HG03060 (cell line): ENCODE data around the gene HTT-AS.
"Not testable (repeated sequence)": the region's sequence is repeated elsewhere in the genome, so short reads cannot be mapped to it uniquely, and the experiment has no call there.

Experiments
- ATAC-seq: cut with Tn5 transposase; IDR thresholded peaks from one replicate; pipeline ENCODE4 v1.9.1; 2021; ENCODE audit warnings: low read depth, moderate number of reproducible peaks; ENCODE audit not compliant: unreplicated experiment

The HTT-AS gene

DNA sequence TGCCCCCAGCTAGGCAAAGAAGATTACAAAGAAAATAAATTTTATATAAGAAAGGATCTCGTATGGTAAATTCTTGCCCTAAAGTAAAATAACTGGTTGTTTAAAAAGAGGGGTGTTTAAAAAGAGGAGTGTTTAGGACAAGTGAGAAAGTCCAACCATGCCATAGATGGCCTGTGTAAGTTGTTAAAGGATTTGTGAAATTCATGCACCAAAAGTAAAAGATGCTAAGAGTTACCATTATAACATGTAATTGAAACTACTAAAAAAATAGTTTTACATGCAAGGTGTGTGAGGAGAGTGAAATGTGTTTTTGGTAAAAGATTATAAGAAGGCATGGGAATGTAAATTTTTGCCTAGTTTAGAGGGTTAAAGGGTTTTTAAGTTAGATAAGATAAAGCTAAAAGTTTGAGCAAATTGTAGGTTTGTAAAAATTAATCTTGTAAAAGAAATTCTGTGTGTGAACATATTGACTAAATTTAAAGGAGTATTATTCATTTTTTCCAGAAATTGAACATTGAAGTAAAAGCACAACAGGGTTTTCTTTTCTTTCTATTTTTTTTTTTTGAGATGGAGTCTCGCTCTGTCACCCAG is 20.1 kb downstream of the HTT-AS start:
- no peak for ATAC-seq

DNA sequence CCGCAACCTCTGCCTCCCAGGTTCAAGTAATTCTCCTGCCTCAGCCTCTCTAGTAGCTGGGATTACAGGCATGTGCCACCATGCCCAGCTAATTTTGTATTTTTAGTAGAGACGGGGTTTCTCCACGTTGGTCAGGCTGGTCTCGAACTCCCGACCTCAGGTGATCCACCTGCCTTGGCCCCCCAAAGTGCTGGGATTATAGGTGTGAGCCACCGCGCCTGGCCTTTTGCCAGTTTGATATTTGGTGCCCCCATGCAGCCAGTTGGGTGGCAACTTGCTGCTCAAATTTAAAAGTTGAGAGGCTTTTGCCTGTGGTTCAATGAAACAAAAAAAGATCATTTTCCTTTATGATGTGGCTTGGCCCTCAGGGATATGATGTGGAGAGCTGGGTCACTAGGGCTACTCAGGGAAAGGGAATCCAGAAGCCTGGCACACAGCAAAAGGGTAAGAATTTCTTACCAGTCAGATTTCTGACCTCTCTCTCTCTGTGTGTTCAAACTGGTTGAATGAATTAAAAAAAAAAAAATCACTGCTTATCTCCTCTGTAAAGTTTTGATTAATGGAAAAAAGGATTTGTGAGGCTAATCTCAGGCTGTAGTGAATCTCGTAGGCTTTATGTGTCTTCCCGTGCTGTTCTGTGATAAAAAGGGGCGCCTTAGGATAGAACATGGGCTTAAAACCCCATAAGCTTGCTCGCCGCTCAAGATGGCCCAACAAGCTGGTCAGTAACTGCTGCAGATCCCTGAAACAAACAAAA is 23.0 kb downstream of the HTT-AS start:
- ATAC-seq: not testable (repeated sequence)

DNA sequence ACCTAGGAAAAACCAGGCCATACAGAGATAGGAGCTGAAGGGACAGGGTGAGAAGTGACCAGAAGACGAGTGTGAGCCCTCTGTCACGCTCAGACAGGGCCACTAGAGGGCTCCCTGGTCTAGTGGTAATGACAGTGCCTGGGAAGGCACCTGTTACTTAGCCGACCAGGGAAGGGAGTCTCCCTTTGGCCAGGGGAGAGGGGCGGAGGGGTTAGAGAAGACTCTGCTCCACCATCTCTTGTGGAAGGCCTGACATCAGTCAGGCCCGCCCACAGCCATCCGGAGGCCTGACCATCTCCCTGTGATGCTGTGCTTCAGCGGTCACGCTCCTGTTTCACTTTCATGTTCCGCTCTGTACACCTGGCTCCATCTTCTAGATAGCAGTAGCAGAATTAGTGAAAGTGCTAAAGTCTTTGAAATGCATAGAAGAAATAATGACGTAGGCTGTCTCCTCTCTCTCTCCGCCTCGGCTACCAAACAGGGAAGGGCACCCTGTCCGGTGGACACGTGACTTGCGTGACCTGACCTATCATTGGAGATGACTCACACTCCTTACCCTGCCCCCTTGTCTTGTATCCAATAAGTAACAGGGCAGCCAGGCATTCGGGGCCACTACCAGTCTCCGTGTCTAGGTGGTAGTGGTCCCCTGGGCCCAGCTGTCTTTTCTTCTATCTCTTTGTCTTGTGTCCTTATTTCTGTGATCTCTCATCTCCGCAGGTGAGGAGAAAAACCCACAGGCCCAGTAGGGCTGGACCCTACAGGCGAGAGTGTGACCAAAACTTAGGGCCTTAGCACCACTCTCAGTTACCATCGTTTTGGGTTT is 26.7 kb downstream of the HTT-AS start:
- ATAC-seq: peak; percentile 81

DNA sequence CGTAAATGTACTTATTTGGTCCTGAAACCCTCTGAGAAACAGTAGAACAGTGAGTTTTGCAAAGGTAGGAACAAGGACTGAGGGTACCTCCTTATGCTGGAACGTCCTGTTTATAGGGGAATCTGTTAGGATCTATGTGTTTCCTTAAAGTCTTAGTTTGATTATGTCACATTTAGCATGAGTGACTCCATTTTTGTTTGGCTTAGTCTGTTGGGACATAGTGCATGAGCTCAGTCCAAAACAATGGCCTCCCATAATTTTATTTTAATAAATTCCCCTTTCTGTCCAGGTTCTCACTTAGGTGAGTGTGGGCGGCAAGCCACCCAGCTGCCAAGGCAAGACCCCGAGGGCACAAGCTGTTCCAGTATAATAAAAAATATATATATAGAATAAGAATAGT is 27.7 kb downstream of the HTT-AS start:
- ATAC-seq: no peak

DNA sequence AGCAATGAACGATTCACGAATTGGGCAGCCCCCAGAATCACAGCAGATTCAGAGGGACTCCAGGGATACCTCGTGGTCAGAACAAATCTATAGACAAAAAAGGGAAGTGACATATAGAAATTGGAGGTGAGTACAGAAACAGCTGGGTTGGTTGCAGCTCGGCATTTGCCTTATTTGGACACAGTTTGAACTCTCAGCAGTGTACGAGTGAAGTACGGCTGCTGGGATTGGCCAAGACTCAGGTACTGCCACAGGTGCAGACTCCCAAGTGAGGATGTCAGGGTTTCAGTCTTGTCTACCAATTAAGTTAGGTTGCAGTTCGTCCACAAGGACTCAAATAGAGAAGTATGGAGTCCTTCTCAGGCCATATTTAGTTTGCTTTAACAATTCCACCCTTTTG is 28.2 kb downstream of the HTT-AS start:
- no peak for ATAC-seq

DNA sequence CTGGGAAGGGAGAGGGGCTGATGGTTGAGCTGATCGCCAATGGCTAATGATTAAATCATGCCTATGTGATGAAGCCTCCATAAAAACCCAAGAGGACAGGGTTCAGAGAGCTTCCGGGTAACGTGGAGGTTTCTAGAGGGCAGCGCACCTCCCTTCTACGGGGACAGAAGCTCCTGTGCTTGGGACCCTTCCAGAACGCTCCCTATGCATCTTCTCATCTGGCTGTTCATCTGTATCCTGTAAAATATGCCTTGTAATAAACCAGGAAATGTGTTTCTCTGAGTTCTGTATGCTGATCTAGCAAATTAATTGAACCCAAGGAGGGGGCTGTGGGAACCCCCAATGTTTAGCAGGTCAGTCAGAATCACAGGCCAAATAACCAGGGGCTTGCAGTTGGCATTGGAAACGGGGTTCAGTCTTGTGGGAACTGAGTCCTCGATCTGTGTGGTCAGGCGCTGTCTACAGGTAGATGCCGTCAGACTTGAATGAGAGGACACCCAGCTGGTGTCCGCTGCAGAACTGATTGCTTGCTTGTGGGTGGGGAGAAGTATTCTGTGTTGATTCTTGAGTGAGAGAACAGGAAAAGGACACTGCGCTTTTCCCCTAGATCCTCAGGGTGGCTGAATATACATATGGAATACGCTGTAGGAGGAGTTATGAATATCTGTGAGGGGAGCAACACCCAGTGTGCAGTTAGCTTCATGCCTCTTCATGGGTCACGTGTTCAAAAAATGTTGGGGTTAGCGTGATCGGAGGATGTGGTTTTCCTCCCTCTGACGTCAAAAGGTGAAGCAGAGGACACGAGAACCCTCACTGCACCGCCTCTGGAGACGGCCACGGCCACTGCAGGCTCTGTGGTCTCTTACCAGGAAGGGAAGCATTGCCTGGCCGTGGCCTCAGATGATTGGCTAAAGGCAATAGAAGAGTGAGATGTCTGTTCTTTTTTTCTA is 29.2 kb downstream of the HTT-AS start:
- no peak for ATAC-seq

DNA sequence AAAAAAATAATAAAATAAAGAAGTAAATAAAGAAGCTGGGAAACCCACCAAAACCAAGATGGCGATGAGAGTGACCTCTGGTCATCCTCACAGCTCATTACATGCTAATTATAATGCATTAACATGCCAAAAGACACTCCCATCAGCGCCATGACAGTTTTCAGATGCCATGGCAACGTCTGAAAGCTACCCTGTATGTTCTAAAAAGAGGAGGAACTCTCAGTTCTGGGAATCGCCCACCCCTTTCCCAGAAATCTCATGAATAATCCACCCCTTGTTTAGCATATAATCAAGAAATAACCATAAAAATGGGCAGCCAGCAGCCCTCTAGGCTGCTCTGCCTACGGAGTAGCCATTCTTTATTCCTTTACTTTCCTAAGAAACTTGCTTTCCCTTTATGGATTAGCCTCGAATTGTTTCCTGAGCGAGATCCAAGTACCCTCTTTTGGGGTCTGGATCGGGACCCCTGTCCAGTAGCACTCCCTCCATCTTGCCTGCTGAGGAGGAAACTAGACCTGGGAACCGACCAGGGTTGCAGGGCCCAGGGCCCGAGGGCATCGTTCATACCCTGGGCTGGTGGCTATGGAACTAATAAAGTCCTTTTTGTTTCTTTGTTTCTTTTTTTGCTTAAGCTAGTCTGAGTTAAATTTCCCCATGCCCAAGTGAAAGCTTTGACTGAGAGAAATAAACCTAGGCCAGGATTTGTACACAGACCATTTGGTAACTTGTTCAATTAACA is 30.9 kb downstream of the HTT-AS start:
- ATAC-seq: no peak

DNA sequence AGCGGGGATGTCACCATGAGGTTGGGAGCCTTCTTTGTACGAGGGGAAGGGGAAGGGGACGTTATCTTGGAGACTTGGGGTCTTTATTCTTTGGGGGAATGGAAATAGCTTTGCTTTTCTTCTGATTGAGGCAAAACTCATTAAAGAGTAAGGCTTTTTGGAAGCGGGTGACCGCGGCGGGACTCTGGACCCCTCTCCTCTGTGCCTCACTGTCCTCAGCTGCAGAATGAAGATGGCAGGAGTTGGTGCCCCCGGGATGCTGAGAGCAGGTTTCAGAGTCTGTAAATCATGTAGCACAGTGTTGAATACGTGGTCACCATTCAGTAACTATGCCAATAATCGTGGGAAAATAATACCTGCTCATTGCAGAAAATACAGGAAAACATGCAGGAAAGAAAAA is 32.1 kb downstream of the HTT-AS start:
- no peak for ATAC-seq

DNA sequence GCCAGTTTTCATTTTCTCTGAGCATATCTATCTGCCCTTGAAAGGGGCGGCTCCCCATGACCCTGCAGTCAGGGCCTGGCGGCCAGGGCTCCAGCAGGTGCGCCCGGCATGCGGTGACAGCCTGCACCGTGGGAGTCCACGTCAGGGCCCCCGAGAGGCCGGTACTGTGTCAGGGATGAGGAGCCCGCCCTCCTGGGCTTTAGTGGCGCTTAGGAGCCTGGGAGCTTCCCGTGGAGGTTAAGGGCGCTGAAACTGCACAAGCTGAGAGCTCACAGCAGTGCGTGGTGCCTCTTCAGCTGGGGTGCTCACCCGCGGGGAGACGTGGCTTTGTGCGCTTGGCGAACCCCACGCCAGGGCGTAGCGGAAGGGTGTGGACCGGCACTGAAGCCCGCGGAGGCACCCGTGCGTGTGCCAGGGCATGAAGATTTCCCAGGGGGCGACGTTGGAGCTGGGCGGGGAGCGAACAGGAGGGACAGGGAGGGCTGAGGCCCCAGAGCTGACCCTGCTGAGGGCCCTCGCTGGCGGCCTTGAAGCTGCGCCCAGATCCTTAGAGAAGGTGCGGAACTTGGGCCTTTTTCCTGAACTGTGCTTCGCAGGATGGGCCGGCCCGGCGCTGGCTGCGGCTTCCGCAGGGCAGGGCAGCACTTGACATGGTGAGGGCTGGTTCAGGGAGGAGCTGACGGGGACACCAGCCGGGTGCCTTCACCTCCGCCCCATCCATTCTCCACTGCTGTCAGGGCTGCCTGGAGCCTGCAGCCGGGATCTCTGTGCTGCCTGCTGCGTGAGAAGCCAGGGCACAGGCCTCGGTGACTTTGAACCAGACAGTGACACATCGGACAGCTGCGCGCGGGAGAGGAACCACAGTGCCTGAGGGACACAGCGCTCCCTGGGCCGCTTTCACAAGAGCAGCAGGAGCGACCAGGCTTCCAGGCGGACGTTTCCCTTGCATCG is 32.9 kb downstream of the HTT-AS start:
- ATAC-seq: no peak

DNA sequence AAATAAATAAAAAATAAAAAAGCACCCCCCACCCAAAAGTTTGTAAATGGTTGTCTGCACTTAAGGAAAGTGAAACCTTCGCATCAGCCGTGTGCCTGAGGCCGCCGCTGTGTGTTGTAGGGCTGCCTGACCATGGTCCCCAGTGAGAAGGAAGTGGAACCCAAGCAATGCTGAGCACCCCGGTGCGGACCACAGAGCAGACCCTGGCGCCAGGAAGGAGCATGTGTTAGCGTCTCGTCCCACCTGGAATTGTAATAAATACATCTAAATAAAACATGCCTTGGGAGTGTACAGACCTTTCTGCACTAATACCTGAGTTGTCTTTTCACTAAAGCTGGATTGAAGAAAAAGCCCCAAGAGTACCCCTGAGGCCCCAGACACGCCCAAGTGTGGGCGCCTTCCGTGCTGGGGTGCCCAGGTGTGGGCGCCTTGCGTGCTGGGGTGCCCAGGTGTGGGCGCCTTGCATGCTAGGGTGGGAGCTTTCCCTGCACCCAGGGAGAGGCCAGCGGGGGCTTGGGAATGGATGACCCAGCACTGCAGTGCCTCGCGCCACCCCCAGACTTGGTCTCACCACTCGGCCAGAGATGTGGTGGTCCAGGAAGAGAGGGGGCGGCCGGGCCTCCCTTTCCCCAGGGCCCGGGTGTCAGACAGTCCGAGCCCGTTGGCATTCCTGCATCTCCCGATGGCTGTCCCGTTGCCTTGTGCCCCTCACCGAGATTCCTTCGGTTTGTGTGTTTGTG is 33.7 kb downstream of the HTT-AS start:
- no peak for ATAC-seq

DNA sequence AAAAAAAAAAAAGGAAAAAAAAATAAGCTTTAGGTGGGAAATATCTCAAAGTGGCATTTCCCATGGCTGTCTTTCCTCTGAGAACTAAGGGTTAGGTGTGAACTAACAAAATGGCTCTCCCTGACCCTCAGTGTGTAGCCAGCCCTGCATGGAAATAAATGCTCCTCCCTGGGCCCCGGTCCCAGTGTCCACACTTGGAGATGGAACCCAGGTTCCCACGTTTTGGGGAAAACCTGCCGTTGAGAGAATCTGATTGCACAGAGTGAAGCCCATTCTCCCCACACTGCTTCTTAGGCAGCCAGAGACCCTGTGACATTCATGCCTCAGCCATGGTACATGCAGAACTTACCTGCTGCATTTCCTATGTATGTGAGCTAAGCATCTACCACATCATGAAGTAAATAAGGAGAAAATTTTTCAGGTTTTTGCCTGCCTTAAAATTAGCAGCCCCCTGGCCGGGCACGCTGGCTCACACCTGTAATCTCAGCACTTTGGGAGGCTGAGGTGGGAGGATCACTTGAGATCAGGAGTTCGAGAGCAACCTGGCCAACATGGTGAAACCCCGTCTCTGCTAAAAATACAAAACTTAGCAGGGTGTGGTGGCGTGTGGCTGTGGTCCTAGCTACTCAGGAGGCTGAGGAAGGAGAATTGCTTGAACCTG is 34.5 kb downstream of the HTT-AS start:
- ATAC-seq: no peak

DNA sequence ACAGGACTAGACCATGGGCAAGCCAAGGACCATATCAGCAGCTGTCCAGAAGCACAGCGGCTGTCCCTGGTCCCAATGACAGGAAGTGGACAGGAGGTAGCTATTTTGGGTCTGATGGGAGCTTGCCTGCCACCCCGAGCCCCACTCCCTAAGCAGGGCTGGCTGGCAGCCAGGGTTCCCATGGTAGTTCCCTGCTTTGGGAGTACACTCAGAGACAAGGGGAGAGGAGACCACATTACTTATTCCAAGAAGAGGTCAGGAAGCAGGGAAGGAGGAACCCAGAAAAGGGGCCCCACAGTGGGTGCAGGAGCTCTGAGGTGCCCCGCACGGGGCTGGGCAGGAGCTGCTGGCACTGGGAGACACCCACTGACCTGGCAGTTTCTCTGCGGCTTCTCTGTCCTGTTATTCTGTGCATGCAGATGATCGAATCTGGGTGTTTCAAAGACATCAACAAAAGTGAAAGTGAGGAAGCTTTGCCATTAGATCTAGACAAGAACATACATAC is 36.3 kb downstream of the HTT-AS start:
- ATAC-seq: no peak

DNA sequence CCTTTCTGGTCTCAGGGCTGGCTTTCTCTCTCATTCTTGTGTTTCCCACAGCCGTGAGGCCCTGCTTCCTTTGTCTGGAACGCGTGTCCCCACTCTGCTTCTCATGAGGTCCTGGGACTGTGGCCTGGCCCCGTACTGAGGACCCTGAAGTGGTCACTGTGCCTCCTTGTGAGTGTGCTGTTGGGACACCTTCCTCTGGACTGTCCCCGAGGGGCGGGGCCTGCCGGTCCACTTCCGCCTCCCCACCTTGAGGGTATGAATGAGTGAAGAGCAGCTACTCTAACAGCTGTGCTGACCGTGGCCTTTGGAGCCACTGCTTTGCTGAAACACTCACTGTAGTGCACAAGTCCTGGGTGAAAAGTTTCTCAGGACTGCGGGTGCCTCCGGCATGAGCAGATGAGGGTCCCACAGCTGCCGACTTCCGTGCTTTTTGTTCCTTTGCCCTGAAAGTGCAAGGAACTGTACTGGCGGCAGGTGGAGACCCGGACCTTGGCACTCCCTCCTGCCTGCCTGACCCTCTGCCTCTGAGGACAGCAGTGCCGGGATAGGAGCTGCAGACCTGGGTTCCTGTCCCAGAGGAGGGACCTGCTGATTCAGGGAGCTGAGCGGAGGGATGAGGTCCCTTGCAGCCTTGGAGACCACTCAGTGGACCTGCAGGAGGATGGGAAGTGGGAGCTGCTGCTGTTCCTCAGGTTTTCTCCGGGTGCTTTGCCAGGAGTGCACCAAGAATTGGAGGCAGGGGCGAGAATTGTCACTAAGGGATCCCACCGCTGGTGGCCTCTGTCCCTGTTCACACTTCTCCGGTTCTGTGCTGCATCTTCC is 38.0 kb downstream of the HTT-AS start:
- no peak for ATAC-seq

DNA sequence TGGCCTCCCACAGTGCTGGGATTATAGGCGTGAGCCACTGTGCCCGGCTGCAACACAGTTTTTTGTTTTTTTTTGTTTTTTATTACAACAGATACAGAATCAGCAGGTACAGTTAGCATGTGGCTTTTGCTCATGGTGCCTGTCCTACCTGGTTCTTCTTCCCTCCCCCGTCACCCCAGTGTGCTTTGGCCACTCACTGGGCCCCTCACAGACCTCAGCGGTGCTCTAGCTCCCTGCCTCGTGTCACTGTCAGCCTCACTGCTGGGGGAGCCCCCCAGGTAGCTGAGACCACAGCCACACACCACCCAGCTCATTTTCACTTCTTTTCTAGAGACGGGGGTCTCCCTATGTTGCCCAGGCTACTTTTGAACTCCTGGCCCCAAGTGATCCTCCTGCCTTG is 38.7 kb downstream of the HTT-AS start:
- ATAC-seq: no peak

DNA sequence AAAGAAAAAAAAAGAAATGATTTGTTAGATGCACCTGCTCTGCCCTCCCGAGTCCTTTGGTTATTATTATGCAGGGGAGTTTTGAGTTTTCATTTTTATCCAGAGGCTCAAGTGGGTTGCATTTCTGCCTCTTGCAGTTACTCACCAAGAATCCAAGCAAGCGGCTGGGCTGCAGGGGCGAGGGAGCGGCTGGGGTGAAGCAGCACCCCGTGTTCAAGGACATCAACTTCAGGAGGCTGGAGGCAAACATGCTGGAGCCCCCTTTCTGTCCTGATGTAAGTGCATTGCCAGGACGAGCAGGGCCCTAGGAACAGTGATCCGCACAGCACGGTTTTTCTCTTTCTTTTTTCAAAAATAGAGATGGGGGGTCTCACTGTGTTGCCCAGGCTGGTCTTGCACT is 39.1 kb downstream of the HTT-AS start:
- no peak for ATAC-seq

DNA sequence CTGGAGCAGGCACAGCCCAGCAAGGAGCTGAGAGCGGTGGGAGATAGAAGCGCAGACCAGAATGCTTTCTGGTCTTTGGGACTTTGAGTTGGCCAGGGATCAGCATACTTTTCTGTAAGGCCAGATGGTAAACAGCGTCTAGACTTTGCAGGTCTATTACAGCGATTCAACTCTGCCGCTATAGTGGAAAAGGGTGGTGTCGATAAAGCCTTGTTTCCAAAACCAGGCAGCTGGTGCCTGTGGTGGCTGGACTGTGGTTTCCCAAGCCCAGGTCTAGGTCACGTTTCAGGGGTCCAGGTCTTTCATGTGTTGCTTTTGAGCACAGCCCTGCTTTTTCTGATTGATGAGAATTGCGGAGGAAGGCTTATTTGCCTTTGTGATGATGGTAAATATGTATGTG is 40.1 kb downstream of the HTT-AS start:
- ATAC-seq: no peak
